Measurements from ENCODE around the gene YJU2. TPM values are rescaled to one million over a fixed set of nuclear protein-coding genes. Genes with fewer than 3 reads are reported as not detected.

Gene YJU2
- polyA plus RNA-seq, 2 of the 4 experiments (the other 2 are of a cell fraction): 12.3 to 14.9 TPM

GRCh38 chr19:4200940-4201542 lies 45.8 kb upstream of the YJU2 start:
- Histone ChIP-seq H3K4me2 (no peak overlapping the region), H3K9me3 (no peaks in the 10 kb centered on the region), H3K4me3 (no peak overlapping the region), H3K27ac (no peak overlapping the region), H3K4me1 (peaks cover 15% of the 10 kb centered on the region; the same call in 2 of the 3 replicates)
- CTCF ChIA-PET: interaction anchor here (0.6 to 7.0 kb wide), 19 partner anchors 8 to 642 kb away, joined by 3 to 66 read pairs (median 4); partner anchors contain the start of gene EEF2
- WGBS (ENCODE audit: missing lambda C conversion rate): 37% methylated on average over 2 of the region's 2 CpGs
- no peak for DNase-seq (ENCODE audit: low read depth in 1 of 2, low spot score in 1 of 2)
- no peak for FAIRE-seq
- ATAC-seq: no peak
- TF ChIP-seq CHD4 (IDR thresholded peaks at IDR 0.05; ENCODE audit: borderline replicate concordance) (no peak), FOXS1 (CRISPR knock-in tag; IDR thresholded peaks at IDR 0.05) (no peak), NFE2L2 (conservative IDR thresholded peaks at IDR 0.05; ENCODE audit: low read length) (no peak), ZNF302 (CRISPR knock-in tag; IDR thresholded peaks at IDR 0.05) (no peak), MAFK (IDR thresholded peaks at IDR 0.05; ENCODE audit: partially characterized antibody) (no peak), NR3C1 (IDR thresholded peaks at IDR 0.05) (no peak), ESRRA (IDR thresholded peaks at IDR 0.05; ENCODE audit: borderline replicate concordance, low read length) (no peak), POLR2AphosphoS2 (conservative IDR thresholded peaks at IDR 0.05; ENCODE audit: low read length) (no peak), EHF (CRISPR knock-in tag; IDR thresholded peaks at IDR 0.05) (no peak), EP300 (IDR thresholded peaks at IDR 0.05) (no peak), JUN (IDR thresholded peaks at IDR 0.05) (no peak), KDM1A (IDR thresholded peaks at IDR 0.05; ENCODE audit: low read depth) (no peak), HOXB5 (CRISPR knock-in tag; IDR thresholded peaks at IDR 0.05) (no peak), MAZ (IDR thresholded peaks at IDR 0.05; ENCODE audit: borderline replicate concordance, low read depth, low read length) (no peak), HOXA7 (CRISPR knock-in tag; IDR thresholded peaks at IDR 0.05) (no peak), ELK1 (IDR thresholded peaks at IDR 0.05; ENCODE audit: low read depth, low read length) (no peak), USF2 (IDR thresholded peaks at IDR 0.05) (no peak), RFX5 (IDR thresholded peaks at IDR 0.05) (no peak)
- POLR2A ChIA-PET: no interaction called here

GRCh38 chr19:4201798-4202197 lies 45.1 kb upstream of the YJU2 start:
- POLR2A ChIA-PET: interaction anchor here (1.0 kb wide), 1 partner anchor 216 kb away, joined by 5 read pairs; the partner anchor contains the start of gene EEF2

More at GRCh38 chr19:4201798-4202197, 45.1 kb upstream of the YJU2 start:
- TF ChIP-seq BHLHE40 (IDR thresholded peaks at IDR 0.05; ENCODE audit: low read depth, low read length) (no peak), PBX3 (IDR thresholded peaks at IDR 0.05) (no peak), HEYL (CRISPR knock-in tag; IDR thresholded peaks at IDR 0.05) (no peak), HOXB13 (CRISPR knock-in tag; IDR thresholded peaks at IDR 0.05; ENCODE audit: low read depth) (no peak), JUNB (IDR thresholded peaks at IDR 0.05) (no peak), GATA3 (IDR thresholded peaks at IDR 0.05; ENCODE audit: borderline replicate concordance) (no peak), FOSB (CRISPR knock-in tag; IDR thresholded peaks at IDR 0.05) (no peak), PHF8 (IDR thresholded peaks at IDR 0.05; ENCODE audit: borderline replicate concordance, low read depth) (no peak), ZFP36 (IDR thresholded peaks at IDR 0.05; ENCODE audit: borderline replicate concordance, partially characterized antibody) (no peak), HES2 (IDR thresholded peaks at IDR 0.05) (no peak)
- no peak for ATAC-seq
- FAIRE-seq: no peak
- CTCF ChIA-PET: interaction anchor here (0.6 to 7.0 kb wide), 14 partner anchors 12 to 643 kb away, joined by 3 to 66 read pairs (median 4); partner anchors contain the start of gene EEF2
- H3K27ac ChIP-seq: no peak overlapping the region
- WGBS (ENCODE audit: missing lambda C conversion rate): 35% methylated on average over 4 of the region's 4 CpGs
- DNase-seq (ENCODE audit: low read depth in 1 of 2, low spot score in 1 of 2): no peak
- H3K4me1 ChIP-seq: peaks cover 15% of the 10 kb centered on the region; the same call in 2 of the 3 replicates
- no peak overlapping the region for H3K4me3 ChIP-seq
- no peak overlapping the region for H3K4me2 ChIP-seq
- H3K9me3 ChIP-seq: no peaks in the 10 kb centered on the region
